Fibroblast of villous mesenchyme (primary cell): ENCODE data around the gene SLC9B1. TPM values are rescaled to one million over a fixed set of nuclear protein-coding genes. Genes with fewer than 3 reads are reported as not detected.

ENCODE experiments used
- DNase-seq: peaks from one replicate; pipeline ENCODE4 v3.0.0-alpha.2; 2010; ENCODE audit warnings: low read depth
- H3K4me3 ChIP-seq: 2 replicates; pipeline ENCODE4 v1.5.1; 2011; ENCODE audit warnings: low read depth, mild to moderate bottlenecking, low read length
- CTCF ChIP-seq: IDR thresholded peaks from 2 replicates; pipeline ENCODE4 v1.5.1; 2012; ENCODE audit warnings: low read depth, mild to moderate bottlenecking, low read length; ENCODE audit not compliant: insufficient read depth
- total RNA-seq: library from RNA; depleted of rRNA; stranded (reverse); fragments of >200 nt; gene quantifications from 2 replicates; pipeline ENCODE4 v1.2.3, GENCODE V29; 2012

Gene SLC9B1
- total RNA-seq, 1 donor, result 0.43 TPM

- no peak overlapping the region for H3K4me3 ChIP-seq
- DNase-seq, result no peak
- TF ChIP-seq CTCF, result no peak
These were observed 156.8 kb downstream of the SLC9B1 start for GRCh38 chr4:102862747-102863146.

DNA sequence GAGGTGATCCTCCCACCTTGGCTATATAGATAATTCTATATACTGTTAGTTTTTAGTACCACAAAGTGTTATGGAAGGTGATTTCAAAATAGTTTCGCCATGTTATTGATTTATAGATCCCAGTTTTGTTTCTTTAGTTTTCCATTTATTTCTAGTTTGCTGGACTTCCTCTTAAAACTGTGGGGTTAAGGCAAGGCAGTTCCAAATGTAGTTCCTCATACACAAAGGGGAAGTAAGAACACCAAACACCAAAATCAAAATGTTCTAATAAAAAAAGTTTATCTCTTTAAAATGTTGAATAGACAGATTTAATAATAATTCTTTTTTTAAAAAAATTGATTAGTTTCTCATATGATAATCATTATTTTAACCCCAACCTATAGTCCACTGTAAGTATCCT, 157.5 kb downstream of the SLC9B1 start:
- no peak for DNase-seq
- no peak for TF ChIP-seq CTCF

DNA sequence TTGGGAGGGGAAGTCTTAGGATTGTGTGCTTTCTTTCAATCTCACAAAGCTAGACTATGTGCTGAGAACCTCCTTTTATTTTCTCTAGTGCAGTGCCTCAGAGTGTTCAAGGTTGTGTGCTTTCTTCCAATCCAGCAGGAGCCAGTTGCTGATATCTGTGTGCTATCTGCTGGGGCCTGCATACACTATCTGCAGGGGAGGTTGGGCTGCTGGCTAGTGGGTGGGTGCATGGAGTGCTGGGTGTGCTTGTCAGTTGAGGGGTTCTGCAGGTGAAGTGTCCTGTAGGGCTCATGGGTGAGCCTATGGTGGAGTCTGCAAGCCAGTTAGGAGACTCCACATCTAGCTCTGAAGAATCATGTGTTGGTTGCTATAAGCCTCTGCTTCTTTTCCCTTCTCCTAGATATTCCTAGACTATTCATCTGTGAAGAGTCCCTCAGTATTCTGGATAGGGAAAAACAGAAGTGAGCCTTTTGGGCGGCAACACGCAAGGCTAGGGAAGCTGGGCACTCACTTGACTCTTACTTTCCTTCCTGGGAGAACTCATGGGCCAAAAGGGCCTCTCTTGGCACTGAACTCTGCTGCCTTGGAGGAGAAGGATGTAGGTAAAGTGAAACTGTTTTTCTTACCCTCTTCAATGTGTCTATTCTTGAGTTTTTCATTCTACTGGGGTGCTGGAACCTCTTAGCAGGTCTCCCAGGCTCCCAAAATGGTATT, 158.7 kb downstream of the SLC9B1 start:
- no peak overlapping the region for H3K4me3 ChIP-seq
- DNase-seq, result no peak
- TF ChIP-seq CTCF, result no peak

More for the DNA sequence above, 157.5 kb downstream of the SLC9B1 start:
- no peak overlapping the region for H3K4me3 ChIP-seq

DNA sequence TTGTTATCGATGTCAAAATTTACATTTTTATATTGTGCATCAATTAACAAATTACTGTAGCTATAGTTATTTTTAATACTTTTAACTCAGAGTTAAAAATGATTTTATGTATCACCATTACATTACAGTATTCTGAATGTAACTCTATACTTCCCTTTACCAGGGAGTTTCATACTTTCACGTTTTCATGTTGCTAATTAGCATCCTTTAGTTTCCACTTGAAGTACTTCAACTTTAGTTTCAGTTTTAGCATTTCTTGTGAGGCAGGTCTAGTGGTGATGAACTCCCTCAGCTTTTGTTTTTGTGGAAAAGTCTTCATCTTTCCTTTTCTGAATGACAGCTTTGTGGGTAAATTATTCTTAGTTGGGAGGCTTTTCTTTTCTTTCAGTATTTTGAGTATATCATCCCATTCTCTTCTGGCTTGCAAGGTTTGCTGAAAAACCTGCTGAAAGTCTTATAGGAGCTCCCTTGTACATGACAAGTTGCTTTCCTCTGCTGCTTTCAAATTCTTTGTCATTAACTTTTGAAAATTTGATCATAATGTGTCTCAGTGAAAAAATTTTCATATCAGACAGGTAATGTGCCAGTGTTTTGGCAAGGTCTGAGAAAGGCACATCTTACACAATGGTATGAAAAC, 160.6 kb downstream of the SLC9B1 start:
- DNase-seq, result no peak
- no peak overlapping the region for H3K4me3 ChIP-seq
- no peak for TF ChIP-seq CTCF

Other genes with a start within 250 kb of the SLC9B1 start
- gene UBE2D3, start 192.2 kb downstream of the SLC9B1 start, total RNA-seq, result 399 and 495 TPM in 2 replicates
- 24.2 and 36.3 TPM in 2 replicates for gene CISD2, start 150.7 kb downstream of the SLC9B1 start, total RNA-seq
- gene SLC9B2, start 57.1 kb upstream of the SLC9B1 start, total RNA-seq, result 15.1 and 20.7 TPM in 2 replicates
- gene BDH2, start 80.1 kb upstream of the SLC9B1 start, total RNA-seq, result 31.2 and 54.8 TPM in 2 replicates
- 15.5 and 19.9 TPM in 2 replicates for gene CENPE, start 178.6 kb upstream of the SLC9B1 start, total RNA-seq